OCI-LY7 (cell line): ENCODE results near the gene NOL8. TPM values are rescaled to one million over a fixed set of nuclear protein-coding genes. Genes with fewer than 3 reads are reported as not detected.

Experiments
- BruUV-seq: library from RNA; stranded (reverse); fragments of 400-500 nt; replicated peaks from 2 replicates; lab custom pipeline; 2021; lab: Mats Ljungman, UMichigan
- CTCF ChIA-PET: fragments of 300-600 bp; sonication (Branson Sonifier 250); formaldehyde crosslinking; loops from one replicate; lab custom pipeline; 2022; ENCODE audit warnings: antibody characterized with exemption; ENCODE audit not compliant: unreplicated experiment; lab: Charles Lee
- POLR2A ChIA-PET: fragments of 300-600 bp; sonication (Branson Sonifier 250); formaldehyde crosslinking; loops from one replicate; lab custom pipeline; 2022; ENCODE audit warnings: antibody characterized with exemption; lab: Charles Lee
- DNase-seq: peaks from one replicate; pipeline ENCODE4 v3.0.0-alpha.2; 2015; ENCODE audit warnings: low spot score
- H2AFZ ChIP-seq: fragments of 200-600 bp; sonication (generic), shearing (Covaris generic); 2 replicates; pipeline ENCODE4 v1.6.1; 2014; ENCODE audit warnings: mild to moderate bottlenecking, antibody characterized with exemption, low read length, moderate library complexity
- H3K27ac ChIP-seq: fragments of 200-600 bp; sonication (generic); 2 replicates; pipeline ENCODE4 v1.5.1; 2014; ENCODE audit warnings: mixed run types, low read depth, mild to moderate bottlenecking, moderate library complexity, low read length, inconsistent platforms; ENCODE audit not compliant: poor library complexity, severe bottlenecking
- H3K36me3 ChIP-seq: fragments of 200-600 bp; sonication (generic); 2 replicates; pipeline ENCODE4 v1.6.1; 2014; ENCODE audit warnings: mild to moderate bottlenecking, antibody characterized with exemption, low read length, moderate library complexity, mixed read lengths; ENCODE audit not compliant: insufficient read depth
- H3K4me1 ChIP-seq: fragments of 200-600 bp; sonication (generic); 2 replicates; pipeline ENCODE4 v1.5.1; 2014; ENCODE audit warnings: mild to moderate bottlenecking, low read length; ENCODE audit not compliant: insufficient read depth, poor library complexity, severe bottlenecking
- H3K4me2 ChIP-seq: fragments of 200-600 bp; sonication (generic); 2 replicates; pipeline ENCODE4 v1.6.1; 2014; ENCODE audit warnings: mild to moderate bottlenecking, low read length
- H3K4me3 ChIP-seq: fragments of 200-600 bp; sonication (generic); 2 replicates; pipeline ENCODE4 v1.5.1; 2014; ENCODE audit warnings: mild to moderate bottlenecking, low read depth, low read length; ENCODE audit not compliant: poor library complexity, severe bottlenecking
- H3K79me2 ChIP-seq: fragments of 200-600 bp; sonication (generic); 2 replicates; pipeline ENCODE4 v1.6.1; 2016; ENCODE audit warnings: low read depth, mild to moderate bottlenecking, low read length, moderate library complexity, mixed read lengths; ENCODE audit not compliant: insufficient read depth
- H3K9me2 ChIP-seq: fragments of 200-600 bp; sonication (generic); 2 replicates; pipeline ENCODE4 v1.6.1; 2016; ENCODE audit warnings: mild to moderate bottlenecking, low read length, mixed read lengths; ENCODE audit not compliant: insufficient read depth
- H3K9me3 ChIP-seq: fragments of 200-600 bp; sonication (generic); 2 replicates; pipeline ENCODE4 v1.6.1; 2014; ENCODE audit warnings: mild to moderate bottlenecking, mixed run types, low read length, mixed read lengths
- H4K20me1 ChIP-seq: fragments of 200-600 bp; sonication (generic); 2 replicates; pipeline ENCODE4 v1.6.1; 2014; ENCODE audit warnings: mild to moderate bottlenecking, antibody characterized with exemption, low read length, moderate library complexity, mixed read lengths; ENCODE audit not compliant: insufficient read depth
- EZH2phosphoT487 ChIP-seq: fragments of 200-600 bp; sonication (generic); IDR thresholded peaks from 2 replicates; pipeline ENCODE4 v1.6.1; 2018; ENCODE audit warnings: low read depth, borderline replicate concordance, mild to moderate bottlenecking, mixed run types, antibody characterized with exemption, low read length, moderate library complexity, mixed read lengths
- intact Hi-C: fragments of 100-400 bp; cut with micrococcal nuclease; formaldehyde crosslinking; loops from one replicate; pipeline ENCODE4 v1.10.0; 2022; ENCODE audit not compliant: unreplicated experiment
- total RNA-seq, 2 experiments: library from RNA; depleted of rRNA in 1 of 2; stranded (reverse); fragments of >200 nt in 1 of 2; shearing (Covaris generic) in 1 of 2; gene quantifications; 2 replicates each; pipeline ENCODE4 v1.2.3, GENCODE V29; 2014 to 2022
- TF ChIP-seq, protein P1 (sequence below): fragments of 200-600 bp; sonication (generic); conservative IDR thresholded peaks from 2 replicates; pipeline ENCODE4 v1.5.1; 2014; ENCODE audit warnings: mild to moderate bottlenecking, antibody characterized with exemption, low read length, moderate library complexity, mixed read lengths

The NOL8 gene
- total RNA-seq, 2 experiments from 2014 or later, result 29.3 to 63.6 TPM

DNA sequence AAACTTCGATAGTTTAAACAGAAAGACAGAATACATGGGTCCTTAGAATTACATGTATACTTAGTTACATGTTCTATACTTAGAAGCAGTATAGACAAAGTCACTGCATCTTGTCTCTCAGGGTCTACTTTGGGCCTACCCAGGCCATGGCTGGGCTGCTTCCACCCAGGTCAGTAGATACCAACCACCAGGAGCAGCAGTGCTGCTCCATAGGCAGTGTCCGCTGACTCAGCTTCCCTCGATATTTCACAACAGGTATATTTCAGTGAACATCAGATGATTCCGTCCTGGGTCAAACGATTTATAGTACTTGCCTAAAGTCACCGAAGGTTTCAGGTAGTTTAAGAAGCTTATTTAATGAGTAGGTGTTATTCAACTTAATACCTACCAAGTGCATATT lies 49.6 kb downstream of the NOL8 start:
- no peak overlapping the region for H3K4me3 ChIP-seq
- no peak for DNase-seq
- no peaks in the 10 kb centered on the region for H3K9me2 ChIP-seq
- H3K9me3 ChIP-seq, result no peaks in the 10 kb centered on the region
- H3K36me3 ChIP-seq, result peaks cover 98% of the 10 kb centered on the region
- ChIA-PET POLR2A (interaction anchor here (1.0 kb wide), 1 partner anchor 12 kb away, joined by 3 read pairs; no protein-coding TSS in a partner anchor), CTCF (no interaction called here)
- peaks cover 13% of the 10 kb centered on the region; the same call in 1 of the 2 replicates for H4K20me1 ChIP-seq
- H3K4me2 ChIP-seq, result no peak overlapping the region
- peaks cover 15% of the 10 kb centered on the region for H3K4me1 ChIP-seq
- no TSS peak for BruUV-seq
- TF ChIP-seq, protein P1, sequence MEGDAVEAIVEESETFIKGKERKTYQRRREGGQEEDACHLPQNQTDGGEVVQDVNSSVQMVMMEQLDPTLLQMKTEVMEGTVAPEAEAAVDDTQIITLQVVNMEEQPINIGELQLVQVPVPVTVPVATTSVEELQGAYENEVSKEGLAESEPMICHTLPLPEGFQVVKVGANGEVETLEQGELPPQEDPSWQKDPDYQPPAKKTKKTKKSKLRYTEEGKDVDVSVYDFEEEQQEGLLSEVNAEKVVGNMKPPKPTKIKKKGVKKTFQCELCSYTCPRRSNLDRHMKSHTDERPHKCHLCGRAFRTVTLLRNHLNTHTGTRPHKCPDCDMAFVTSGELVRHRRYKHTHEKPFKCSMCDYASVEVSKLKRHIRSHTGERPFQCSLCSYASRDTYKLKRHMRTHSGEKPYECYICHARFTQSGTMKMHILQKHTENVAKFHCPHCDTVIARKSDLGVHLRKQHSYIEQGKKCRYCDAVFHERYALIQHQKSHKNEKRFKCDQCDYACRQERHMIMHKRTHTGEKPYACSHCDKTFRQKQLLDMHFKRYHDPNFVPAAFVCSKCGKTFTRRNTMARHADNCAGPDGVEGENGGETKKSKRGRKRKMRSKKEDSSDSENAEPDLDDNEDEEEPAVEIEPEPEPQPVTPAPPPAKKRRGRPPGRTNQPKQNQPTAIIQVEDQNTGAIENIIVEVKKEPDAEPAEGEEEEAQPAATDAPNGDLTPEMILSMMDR, result no peak
- TF ChIP-seq EZH2phosphoT487, result no peak
- intact Hi-C loops, result loop anchor here (5.0 kb wide), 1 partner anchor 33 kb away; no protein-coding TSS in a partner anchor
- peaks cover under 1% of the 10 kb centered on the region; the same call in 1 of the 2 replicates for H3K79me2 ChIP-seq
- H3K27ac ChIP-seq, result no peak overlapping the region
- no peak overlapping the region for H2AFZ ChIP-seq

DNA sequence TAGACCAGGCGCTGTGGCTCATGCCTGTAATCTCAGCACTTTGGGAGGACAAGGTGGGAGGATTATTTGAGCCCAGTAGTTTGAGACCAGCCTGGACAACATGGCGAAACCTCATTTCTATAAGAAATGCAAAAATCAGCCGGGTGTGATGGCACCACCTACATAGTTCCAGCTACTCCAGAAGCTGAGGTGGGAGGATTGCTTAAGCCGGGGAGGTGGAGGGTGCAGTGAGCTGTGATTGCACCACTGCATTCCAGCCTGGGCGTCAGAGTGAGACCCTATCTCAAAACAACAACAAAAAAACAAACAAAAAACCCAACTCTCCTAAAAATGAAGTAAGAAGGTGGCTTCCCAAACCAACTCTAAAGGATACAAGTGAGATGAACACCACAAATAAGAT lies 54.6 kb downstream of the NOL8 start:
- POLR2A ChIA-PET, result interaction anchor here (1.0 kb wide), 1 partner anchor 58 kb away, joined by 3 read pairs; no protein-coding TSS in a partner anchor
- no peak overlapping the region for H3K4me3 ChIP-seq
- CTCF ChIA-PET, result no interaction called here

DNA sequence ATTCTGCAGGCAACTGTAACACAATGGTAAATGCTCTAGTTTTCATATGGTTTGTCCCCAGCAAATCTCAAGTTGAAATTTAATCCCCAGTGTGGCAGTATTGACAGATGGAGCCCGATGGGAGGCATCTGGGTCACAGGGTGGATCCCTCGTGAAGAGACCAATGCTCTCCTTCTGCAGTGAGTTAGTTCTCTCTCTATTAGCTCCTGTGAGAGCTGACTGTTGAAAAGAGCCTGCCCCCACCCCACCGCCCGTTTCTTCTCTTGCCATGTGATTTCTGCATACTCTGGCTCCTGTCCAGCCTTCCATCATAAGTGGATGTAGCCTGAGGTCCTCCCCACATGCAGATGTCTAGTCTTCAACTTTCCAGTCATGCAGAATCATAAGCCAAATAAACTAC lies 58.7 kb downstream of the NOL8 start:
- Histone ChIP-seq H3K36me3 (peaks cover 100% of the 10 kb centered on the region), H3K27ac (no peak overlapping the region), H3K79me2 (no peaks in the 10 kb centered on the region; the same call in 1 of the 2 replicates), H3K9me3 (no peaks in the 10 kb centered on the region), H4K20me1 (peaks cover 15% of the 10 kb centered on the region), H3K4me3 (no peak overlapping the region), H3K9me2 (no peaks in the 10 kb centered on the region), H2AFZ (no peak overlapping the region), H3K4me1 (no peaks in the 10 kb centered on the region), H3K4me2 (no peak overlapping the region)
- no peak for DNase-seq
- CTCF ChIA-PET, result no interaction called here
- POLR2A ChIA-PET, result interaction anchor here (0.6 kb wide), 1 partner anchor 15 kb away, joined by 3 read pairs; no protein-coding TSS in a partner anchor
- no TSS peak for BruUV-seq
- intact Hi-C loops, result no loop called here
- TF ChIP-seq, protein P1, result no peak
- TF ChIP-seq EZH2phosphoT487, result no peak

More for the DNA sequence above, 54.6 kb downstream of the NOL8 start:
- no peak for DNase-seq
- Histone ChIP-seq H3K36me3 (peaks cover 98% of the 10 kb centered on the region), H3K9me3 (no peaks in the 10 kb centered on the region), H2AFZ (no peak overlapping the region), H3K27ac (no peak overlapping the region), H3K4me2 (no peak overlapping the region), H4K20me1 (peaks cover 16% of the 10 kb centered on the region), H3K4me1 (peaks cover 6% of the 10 kb centered on the region), H3K79me2 (no peaks in the 10 kb centered on the region; the same call in 1 of the 2 replicates), H3K9me2 (no peaks in the 10 kb centered on the region)
- intact Hi-C loops, result no loop called here
- TF ChIP-seq, protein P1, result no peak
- TF ChIP-seq EZH2phosphoT487, result no peak
- BruUV-seq, result no TSS peak
